Stomach (tissue), 9 donors: ENCODE measurements around the gene KLHL29. TPM values are rescaled to one million over a fixed set of nuclear protein-coding genes. Genes with fewer than 3 reads are reported as not detected.

Experiments used
- DNase-seq, 2 donors: peaks; one replicate each; pipeline versions ENCODE4 v3.0.0 to v3.0.0-alpha.2; 2013 to 2019
- H3K27ac ChIP-seq, 5 donors: fragments of 200-600 bp in 4 of 5; sonication (generic) in 4 of 5; one replicate each; pipeline ENCODE4 v1.5.1; 2013 to 2019; ENCODE audit warnings: mild to moderate bottlenecking in 1 of 5, moderate library complexity in 1 of 5
- H3K27me3 ChIP-seq, 3 donors: fragments of 200-600 bp; sonication (generic); one replicate each; pipeline ENCODE4 v1.5.1; 2017 to 2019; ENCODE audit warnings: mixed run types in 1 of 3
- H3K36me3 ChIP-seq, 4 donors: fragments of 200-600 bp; sonication (generic); 1 replicate in 3 of 4; 2 replicates in 1 of 4; pipeline ENCODE4 v1.5.1; 2016 to 2019
- H3K4me1 ChIP-seq, 4 donors: fragments of 200-600 bp; sonication (generic); one replicate each; pipeline ENCODE4 v1.5.1; 2016 to 2019
- H3K4me3 ChIP-seq, 4 donors: fragments of 200-600 bp; sonication (generic) in 3 of 4; one replicate each; pipeline ENCODE4 v1.5.1; 2016 to 2019; ENCODE audit warnings: mild to moderate bottlenecking in 1 of 4
- H3K9me3 ChIP-seq, 4 donors: fragments of 200-600 bp; sonication (generic); one replicate each; pipeline ENCODE4 v1.5.1; 2016 to 2019
- CTCF ChIP-seq, 7 experiments: fragments of 450-650 bp in 4 of 7; fragments of 200-600 bp in 3 of 7; sonication (generic) in 3 of 7; IDR thresholded peaks; one replicate each; pipeline ENCODE4 v1.5.1; 2016 to 2019; ENCODE audit warnings: antibody characterized with exemption in 7 of 7, control low read depth in 2 of 7, mild to moderate bottlenecking in 1 of 7
- EP300 ChIP-seq: sonication (generic); formaldehyde crosslinking; IDR thresholded peaks from one replicate; pipeline ENCODE4 v1.6.1; 2017; ENCODE audit warnings: antibody characterized with exemption
- POLR2A ChIP-seq, 4 donors: fragments of 450-650 bp; IDR thresholded peaks; one replicate each; pipeline ENCODE4 v1.6.1; 2016; ENCODE audit warnings: antibody characterized with exemption in 4 of 4, control low read depth in 2 of 4, mild to moderate bottlenecking in 1 of 4, moderate library complexity in 1 of 4
- POLR2AphosphoS5 ChIP-seq, 3 donors: sonication (generic); formaldehyde crosslinking; IDR thresholded peaks; one replicate each; pipeline ENCODE4 v1.6.1; 2016; ENCODE audit warnings: antibody characterized with exemption in 3 of 3
- WGBS, 5 donors: extraction: QIAGEN DNeasy Blood & Tissue Kit in 3 of 5; methylation state at CpG; one replicate each; pipeline versions ENCODE4 v1.1.5 to v1.1.7; 2013 to 2018; 5-methylcytosine and 5-hydroxymethylcytosine counted together
- intact Hi-C: fragments of 100-400 bp; cut with DNase I; formaldehyde crosslinking; loops from one replicate; pipeline ENCODE4 v1.15.1; 2023; ENCODE audit warnings: low total_unique reads
- polyA plus RNA-seq, 3 donors: library from polyadenylated mRNA; stranded (reverse); fragments of 200-250 nt; gene quantifications; one replicate each; pipeline ENCODE4 v1.2.3, GENCODE V29; 2013
- total RNA-seq, 5 donors: library from RNA; depleted of rRNA; stranded (reverse); fragments of >200 nt; gene quantifications; one replicate each; pipeline versions ENCODE4 v1.1.0 to v1.2.3, GENCODE V29; 2014 to 2016
- donor health status: healthy with polysubstance abuse.
- donor health status: Bipolar disorder and iron deficiency.
- donor health status: healthy.

The KLHL29 gene
- total and polyA plus RNA-seq, 8 donors, result under 0.01 to 6.6 (median 1.3) TPM

DNA sequence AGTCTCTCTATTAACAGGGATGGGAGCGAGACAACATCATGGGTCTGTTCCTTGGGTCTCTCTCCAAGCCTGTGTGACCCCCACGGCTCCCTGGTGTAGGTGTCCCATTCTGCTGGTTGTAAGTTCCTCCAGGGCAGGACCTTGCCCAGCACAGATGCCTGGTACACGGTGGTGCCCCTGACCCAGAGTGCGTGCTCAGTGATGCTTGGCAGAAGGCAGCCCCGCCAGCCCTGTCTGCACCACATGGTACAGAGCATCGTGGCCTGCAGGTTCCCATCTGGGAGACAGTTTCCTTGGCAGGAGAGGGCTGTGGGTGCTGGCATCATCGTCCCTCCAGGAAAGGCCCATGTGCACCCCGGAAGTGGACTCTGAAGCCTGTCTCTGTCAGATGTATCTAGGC, 249.0 kb downstream of the KLHL29 start:
- DNase-seq, result no peak
- intact Hi-C loops, result no loop called here
- H3K36me3 ChIP-seq, result no peaks in the 10 kb centered on the region
- H3K4me1 ChIP-seq, result peaks cover 0 to 14% (median 8%) of the 10 kb centered on the region in 4 donors
- WGBS, 5 donors, result 80 to 94% (median 90%) methylated on average over 5 to 8 of the region's 8 CpGs
- H3K4me3 ChIP-seq, result no peak overlapping the region
- H3K27ac ChIP-seq, result no peak overlapping the region
- H3K9me3 ChIP-seq, result no peaks in the 10 kb centered on the region
- TF ChIP-seq POLR2A (IDR thresholded peaks at IDR 0.05) (no peak), POLR2AphosphoS5 (IDR thresholded peaks at IDR 0.05) (no peak), CTCF (IDR thresholded peaks at IDR 0.05) (no peak), EP300 (no peak)
- no peaks in the 10 kb centered on the region for H3K27me3 ChIP-seq

DNA sequence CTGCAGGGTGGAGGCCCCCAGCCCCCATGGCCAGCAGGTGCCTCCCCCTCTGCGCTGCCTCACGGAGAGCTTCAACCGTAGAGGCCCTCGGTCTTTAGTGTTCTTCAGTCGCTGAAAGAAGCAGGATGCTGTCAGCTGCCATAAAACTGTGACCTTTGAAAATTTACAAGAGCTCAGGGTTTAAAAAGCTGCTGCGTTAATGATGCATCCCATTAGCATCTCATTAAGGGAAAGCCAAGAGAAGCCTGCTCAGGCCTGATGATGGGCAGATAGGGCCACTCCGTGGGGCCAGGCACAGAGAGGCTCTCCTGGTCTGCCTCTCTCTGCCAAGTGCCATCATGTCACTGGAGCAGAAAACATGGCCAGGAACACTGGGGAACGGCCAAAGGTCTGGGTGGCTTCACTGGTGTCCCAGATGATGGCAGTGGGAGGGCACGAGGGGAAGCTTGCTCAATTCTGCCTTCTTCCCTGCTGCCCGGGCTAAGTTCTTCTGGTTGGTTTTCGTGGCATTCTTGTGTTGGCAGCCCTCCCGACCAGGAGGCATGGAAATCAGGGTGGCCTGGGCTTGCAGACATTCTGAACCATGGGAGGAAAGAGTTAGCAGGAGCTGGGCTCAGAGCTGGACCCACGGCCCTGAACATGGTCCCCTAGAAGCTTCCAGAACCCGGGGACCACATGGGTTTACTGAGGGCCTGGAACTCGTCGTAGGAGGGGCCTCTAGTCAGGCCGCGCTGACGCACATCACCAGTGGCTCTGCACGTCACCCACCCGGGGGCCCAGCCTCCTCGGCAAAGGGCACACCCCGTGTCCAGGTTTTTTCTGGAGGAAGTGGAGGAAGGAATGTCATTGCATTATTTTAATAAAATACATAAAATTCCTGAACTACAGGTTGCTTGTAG, 250.7 kb downstream of the KLHL29 start:
- DNase-seq, result no peak
- WGBS, 5 donors, result 83 to 88% (median 85%) methylated on average over 21 to 23 of the region's 23 CpGs
- Histone ChIP-seq H3K9me3 (no peaks in the 10 kb centered on the region), H3K27me3 (no peaks in the 10 kb centered on the region), H3K4me3 (no peak overlapping the region), H3K36me3 (peaks cover 0 to 11% (median 5%) of the 10 kb centered on the region in 4 donors), H3K4me1 (peaks cover 0 to 14% (median 8%) of the 10 kb centered on the region in 4 donors), H3K27ac (peak overlapping the region in 1 of 5 donors; percentile 66)
- TF ChIP-seq POLR2AphosphoS5 (IDR thresholded peaks at IDR 0.05), result no peak
- intact Hi-C loops, result no loop called here

DNA sequence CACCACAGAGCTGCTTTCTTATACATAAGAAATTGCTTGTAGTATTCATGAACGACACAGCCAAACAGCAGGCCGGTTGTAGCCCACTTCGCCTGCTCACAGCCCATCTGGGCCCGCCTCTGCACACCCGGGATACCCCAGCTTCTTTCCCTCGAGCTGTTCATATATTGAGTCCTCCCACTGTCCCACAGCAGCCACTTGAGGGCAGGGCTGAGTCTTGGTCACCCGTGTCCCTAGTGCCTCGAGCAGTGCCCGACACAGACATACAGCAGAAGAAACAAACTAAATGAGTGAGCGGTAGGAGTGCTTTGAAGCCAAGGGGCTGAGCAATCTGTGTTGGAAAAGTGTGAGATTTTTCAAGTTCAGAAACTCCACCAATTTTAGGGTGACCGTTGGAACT, 251.4 kb downstream of the KLHL29 start:
- Histone ChIP-seq H3K36me3 (peaks cover 0 to 17% (median 7%) of the 10 kb centered on the region in 4 donors), H3K4me1 (peaks cover 0 to 14% (median 8%) of the 10 kb centered on the region in 4 donors), H3K27me3 (no peaks in the 10 kb centered on the region), H3K4me3 (no peak overlapping the region), H3K27ac (peak overlapping the region in 2 of 5 donors; percentile 20 to 66), H3K9me3 (no peaks in the 10 kb centered on the region)
- 51 to 75% (median 72%) methylated on average over 11 of the region's 11 CpGs for WGBS, 5 donors
- no peak for TF ChIP-seq EP300
- TF ChIP-seq POLR2A (IDR thresholded peaks at IDR 0.05), result no peak
- no peak for TF ChIP-seq POLR2AphosphoS5 (IDR thresholded peaks at IDR 0.05)
- TF ChIP-seq CTCF (IDR thresholded peaks at IDR 0.05), result peak in 1 of 7 experiments; percentile 14
- no peak for DNase-seq
- intact Hi-C loops, result no loop called here

DNA sequence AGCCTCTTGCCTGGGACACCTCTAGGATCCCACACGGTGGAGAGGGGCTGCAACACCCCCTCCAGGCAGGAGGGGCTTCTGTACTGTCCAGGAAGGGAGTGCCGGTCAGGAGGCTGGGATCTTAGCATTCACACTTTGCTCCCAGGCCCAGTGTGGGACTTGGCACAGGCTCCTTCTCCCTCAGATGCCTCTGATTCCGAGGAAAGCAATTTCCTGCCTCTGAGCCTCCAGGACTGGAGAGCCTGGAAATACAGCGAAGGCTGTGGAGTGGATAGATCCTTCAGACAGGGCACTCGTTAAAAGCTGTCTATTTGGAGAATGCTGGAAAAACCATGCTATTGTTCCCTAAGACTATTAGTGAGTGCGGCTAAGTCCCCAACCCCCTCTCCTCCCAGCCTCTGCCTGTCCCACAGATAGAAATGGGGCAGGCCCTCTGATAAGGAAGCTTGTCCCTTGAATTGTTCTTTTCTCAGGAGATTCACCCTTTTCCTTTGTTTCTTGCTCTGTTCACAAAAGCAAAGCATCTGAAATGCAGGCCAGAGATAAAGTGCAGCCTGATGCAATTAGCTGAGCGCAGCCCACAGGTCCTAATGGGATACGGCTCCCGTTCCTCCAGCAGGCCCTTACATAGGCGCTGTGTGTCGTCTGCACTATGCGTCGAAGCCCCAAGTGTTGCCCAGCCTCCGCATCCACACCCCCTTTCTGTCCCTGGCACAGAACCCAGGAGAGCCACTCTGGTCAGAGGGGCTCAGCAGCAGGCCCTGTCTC, 252.2 kb downstream of the KLHL29 start:
- intact Hi-C loops, result no loop called here
- Histone ChIP-seq H3K36me3 (peaks cover 0 to 24% (median 9%) of the 10 kb centered on the region in 4 donors), H3K4me1 (peaks cover 0 to 14% (median 8%) of the 10 kb centered on the region in 4 donors), H3K27me3 (no peaks in the 10 kb centered on the region), H3K27ac (peak overlapping the region in 2 of 5 donors; percentile 20 to 66), H3K4me3 (no peak overlapping the region), H3K9me3 (no peaks in the 10 kb centered on the region)
- 53 to 69% (median 64%) methylated on average over 12 to 14 of the region's 14 CpGs for WGBS, 5 donors
- TF ChIP-seq EP300 (no peak), POLR2AphosphoS5 (IDR thresholded peaks at IDR 0.05) (no peak), CTCF (IDR thresholded peaks at IDR 0.05) (no peak), POLR2A (IDR thresholded peaks at IDR 0.05) (no peak)
- peak in 1 of 2 donors; percentile 73 for DNase-seq
